ENCODE measurements around the gene PIP5K1B.

DNA sequence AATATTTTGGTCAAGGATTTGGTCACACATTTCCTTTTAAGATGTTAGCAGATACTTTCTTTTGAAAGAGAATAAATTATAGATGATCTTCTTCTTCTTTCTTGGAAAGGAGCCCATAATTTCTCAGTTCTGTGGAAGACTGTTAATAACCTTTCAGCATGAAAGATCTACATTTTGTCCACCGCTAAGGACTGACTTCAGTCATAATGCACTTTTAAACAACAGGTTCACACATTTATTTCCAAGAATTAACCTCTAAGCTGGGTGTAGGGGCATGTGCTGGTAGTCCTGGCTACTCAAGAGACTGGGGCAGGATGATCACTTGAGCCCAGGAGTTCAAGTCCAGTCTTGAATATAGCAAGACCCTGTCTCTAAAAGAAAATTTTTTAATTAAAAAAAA, 215.9 kb downstream of the PIP5K1B start:
- TF ChIP-seq POLR2A (IDR thresholded peaks at IDR 0.05): no peak
- TF ChIP-seq, protein P1, sequence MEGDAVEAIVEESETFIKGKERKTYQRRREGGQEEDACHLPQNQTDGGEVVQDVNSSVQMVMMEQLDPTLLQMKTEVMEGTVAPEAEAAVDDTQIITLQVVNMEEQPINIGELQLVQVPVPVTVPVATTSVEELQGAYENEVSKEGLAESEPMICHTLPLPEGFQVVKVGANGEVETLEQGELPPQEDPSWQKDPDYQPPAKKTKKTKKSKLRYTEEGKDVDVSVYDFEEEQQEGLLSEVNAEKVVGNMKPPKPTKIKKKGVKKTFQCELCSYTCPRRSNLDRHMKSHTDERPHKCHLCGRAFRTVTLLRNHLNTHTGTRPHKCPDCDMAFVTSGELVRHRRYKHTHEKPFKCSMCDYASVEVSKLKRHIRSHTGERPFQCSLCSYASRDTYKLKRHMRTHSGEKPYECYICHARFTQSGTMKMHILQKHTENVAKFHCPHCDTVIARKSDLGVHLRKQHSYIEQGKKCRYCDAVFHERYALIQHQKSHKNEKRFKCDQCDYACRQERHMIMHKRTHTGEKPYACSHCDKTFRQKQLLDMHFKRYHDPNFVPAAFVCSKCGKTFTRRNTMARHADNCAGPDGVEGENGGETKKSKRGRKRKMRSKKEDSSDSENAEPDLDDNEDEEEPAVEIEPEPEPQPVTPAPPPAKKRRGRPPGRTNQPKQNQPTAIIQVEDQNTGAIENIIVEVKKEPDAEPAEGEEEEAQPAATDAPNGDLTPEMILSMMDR (IDR thresholded peaks at IDR 0.05 in 4 of 5, conservative IDR thresholded peaks at IDR 0.05 in 1 of 5): no peak
